Activated naive CD8-positive, alpha-beta T cell treated with anti-CD3 and anti-CD28 coated beads, Interleukin-2, amount 10 ng/mL, durations not matched to agents 7 days and 5 days (primary cell): ENCODE data around the gene ANKRD33. TPM values are rescaled to one million over a fixed set of nuclear protein-coding genes. Genes with fewer than 3 reads are reported as not detected.
A peak's percentile ranks its signal among the peaks of the same experiment; 100 is the strongest.

Experiments
- ATAC-seq: fragments of 150-1000 bp; cut with Tn5 transposase; one replicate; pipeline ENCODE4 v1.10.0; 2021; ENCODE audit warnings: low read depth, moderate library complexity
- POLR2A ChIA-PET: fragments of 350-600 bp; sonication (Branson Sonifier 250); formaldehyde crosslinking; loops from one replicate; lab custom pipeline; 2021; ENCODE audit warnings: antibody characterized with exemption; lab: Charles Lee
- DNase-seq: peaks from one replicate; pipeline ENCODE4 v3.0.0; 2021
- H3K27ac Mint-ChIP-seq: one replicate; pipeline ENCODE4 v1.8.0; 2022; ENCODE audit warnings: mild to moderate bottlenecking, mixed read lengths
- H3K27me3 Mint-ChIP-seq: one replicate; pipeline ENCODE4 v1.8.0; 2022; ENCODE audit warnings: mild to moderate bottlenecking, moderate library complexity, mixed read lengths
- H3K36me3 Mint-ChIP-seq: one replicate; pipeline ENCODE4 v1.8.0; 2021; ENCODE audit warnings: mild to moderate bottlenecking, mixed read lengths
- H3K4me1 Mint-ChIP-seq: one replicate; pipeline ENCODE4 v1.8.0; 2021; ENCODE audit warnings: mixed read lengths
- H3K4me3 Mint-ChIP-seq: one replicate; pipeline ENCODE4 v1.8.0; 2022; ENCODE audit warnings: mild to moderate bottlenecking, moderate library complexity, mixed read lengths
- H3K9me3 Mint-ChIP-seq: one replicate; pipeline ENCODE4 v1.8.0; 2021; ENCODE audit warnings: mixed read lengths
- total RNA-seq, 2 experiments: library from RNA; stranded (reverse); gene quantifications; one replicate each; pipeline ENCODE4 v1.2.3, GENCODE V29; 2021

The ANKRD33 gene
- total RNA-seq, 2 experiments from 2014 or later, result not detected

DNA sequence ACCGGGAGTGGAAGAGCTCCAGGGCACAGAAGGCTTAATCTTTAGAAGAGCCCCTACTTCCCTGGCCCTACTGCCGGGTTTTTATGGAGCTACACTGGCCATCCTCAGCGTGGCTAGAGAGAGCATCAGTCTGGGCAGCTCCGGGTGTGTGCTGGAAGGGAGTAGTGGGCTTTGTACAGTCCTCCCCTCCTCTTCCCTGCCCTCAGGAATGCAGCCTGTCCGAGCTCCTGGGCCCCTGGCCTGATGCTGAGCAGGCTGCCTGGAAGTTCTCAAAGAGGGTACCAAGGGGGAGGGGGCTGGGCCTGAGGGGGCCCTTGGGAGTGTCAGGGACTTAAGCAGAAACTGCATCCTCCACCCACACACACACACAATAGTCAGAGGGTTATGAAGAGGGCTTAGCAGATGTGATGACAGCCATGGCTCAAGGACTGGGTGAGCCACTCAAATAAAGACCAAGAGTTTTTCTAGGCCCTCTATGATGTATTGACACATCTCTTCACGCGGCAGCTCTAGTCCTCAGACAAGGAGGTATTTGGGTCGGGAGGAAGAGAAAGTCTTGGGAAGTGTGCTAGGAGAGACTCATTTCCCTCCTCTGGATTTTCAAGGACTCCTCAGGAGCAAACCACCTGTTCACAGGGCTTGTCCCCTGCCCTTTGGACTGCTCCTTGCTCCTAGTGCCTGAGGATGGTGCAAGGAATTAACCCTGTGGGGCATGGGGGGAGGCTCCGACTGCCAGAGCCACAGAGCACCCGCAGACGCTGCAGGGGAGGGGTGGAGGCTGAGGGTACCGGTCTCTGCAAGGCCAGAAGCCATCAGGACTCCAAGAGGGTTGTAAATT lies 22.9 kb upstream of the ANKRD33 start:
- Mint-ChIP-seq H3K36me3 (no peaks in the 10 kb centered on the region), H3K9me3 (no peaks in the 10 kb centered on the region), H3K4me1 (peaks cover 7% of the 10 kb centered on the region), H3K27ac (no peak overlapping the region), H3K4me3 (no peak overlapping the region), H3K27me3 (peaks cover 79% of the 10 kb centered on the region)
- POLR2A ChIA-PET, result no interaction called here
- DNase-seq (no peak), ATAC-seq (no peak)

DNA sequence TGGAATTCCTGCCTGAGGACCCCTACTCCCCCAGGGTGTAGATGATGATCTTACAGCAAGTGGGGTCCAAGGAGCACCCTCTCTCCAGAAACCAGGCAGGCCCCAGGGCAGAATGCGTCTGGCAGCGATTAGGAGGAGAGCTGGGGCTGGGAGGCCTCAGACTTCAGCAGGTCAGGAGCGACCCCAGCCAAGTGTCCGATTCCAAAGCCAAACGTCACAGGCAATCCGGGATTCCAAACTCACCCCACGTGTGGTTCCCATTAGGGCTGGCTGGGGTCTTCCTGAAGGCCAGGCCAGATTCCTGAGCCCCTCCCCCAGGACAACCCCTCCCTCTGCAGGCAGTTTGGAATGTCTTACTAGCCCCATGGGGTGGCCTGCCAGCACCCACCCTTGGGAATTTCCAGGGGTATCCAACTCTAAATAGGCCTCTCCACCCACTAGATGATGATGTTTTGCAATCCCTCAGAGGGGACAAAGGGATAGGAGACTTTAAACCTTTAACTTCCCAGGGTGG lies 22.1 kb upstream of the ANKRD33 start:
- Mint-ChIP-seq H3K36me3 (no peaks in the 10 kb centered on the region), H3K9me3 (no peaks in the 10 kb centered on the region), H3K4me1 (peaks cover 12% of the 10 kb centered on the region), H3K27ac (no peak overlapping the region), H3K4me3 (no peak overlapping the region), H3K27me3 (peaks cover 80% of the 10 kb centered on the region)
- ATAC-seq (no peak), DNase-seq (no peak)
- POLR2A ChIA-PET, result no interaction called here

DNA sequence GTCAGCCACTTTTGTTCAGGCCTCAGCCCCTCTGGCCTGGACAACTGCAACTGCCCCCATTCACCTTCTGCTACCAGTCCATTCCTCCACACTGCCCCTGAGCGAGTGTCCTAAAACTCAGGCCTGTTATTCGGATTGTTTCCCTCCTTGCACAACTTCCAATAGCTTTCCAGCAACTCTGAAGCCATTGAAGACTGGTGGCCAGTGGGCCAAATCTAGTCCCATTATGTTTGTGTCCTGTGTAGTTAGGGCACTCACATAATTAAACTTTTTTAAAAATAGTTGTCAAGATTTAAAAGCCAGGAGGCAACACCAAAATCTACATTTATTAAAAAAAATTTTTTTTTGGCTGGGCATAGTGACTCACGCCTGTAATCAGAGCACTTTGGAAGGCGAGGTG lies 21.6 kb upstream of the ANKRD33 start:
- H3K27ac Mint-ChIP-seq, result no peak overlapping the region
- H3K9me3 Mint-ChIP-seq, result no peaks in the 10 kb centered on the region
- H3K4me3 Mint-ChIP-seq, result no peak overlapping the region
- POLR2A ChIA-PET, result no interaction called here
- peaks cover 14% of the 10 kb centered on the region for H3K4me1 Mint-ChIP-seq
- DNase-seq (no peak), ATAC-seq (no peak)
- H3K27me3 Mint-ChIP-seq, result peaks cover 78% of the 10 kb centered on the region
- no peaks in the 10 kb centered on the region for H3K36me3 Mint-ChIP-seq

DNA sequence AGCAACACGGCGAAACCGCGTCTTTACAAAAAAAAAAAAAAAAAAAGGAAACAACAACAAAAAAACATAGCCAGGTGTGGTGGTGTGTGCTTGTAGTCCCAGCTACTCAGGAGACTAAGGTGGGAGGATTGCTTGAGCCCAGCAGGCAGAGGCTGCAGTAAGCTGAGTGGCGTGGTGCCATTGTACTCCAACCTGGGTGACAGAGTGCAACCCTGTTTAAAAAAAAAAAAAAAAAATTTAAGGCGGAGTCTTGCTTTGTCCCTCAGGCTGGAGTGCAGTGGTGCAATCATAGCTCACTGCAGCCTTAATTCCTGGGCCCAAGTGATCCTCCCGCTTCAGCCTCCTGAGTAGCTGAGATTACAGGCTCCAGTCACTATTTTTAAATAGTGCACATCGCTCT lies 21.1 kb upstream of the ANKRD33 start:
- no peak overlapping the region for H3K4me3 Mint-ChIP-seq
- H3K4me1 Mint-ChIP-seq, result peaks cover 14% of the 10 kb centered on the region
- ATAC-seq (no peak), DNase-seq (no peak)
- H3K9me3 Mint-ChIP-seq, result no peaks in the 10 kb centered on the region
- no peaks in the 10 kb centered on the region for H3K36me3 Mint-ChIP-seq
- no peak overlapping the region for H3K27ac Mint-ChIP-seq
- peaks cover 74% of the 10 kb centered on the region for H3K27me3 Mint-ChIP-seq
- POLR2A ChIA-PET, result no interaction called here

DNA sequence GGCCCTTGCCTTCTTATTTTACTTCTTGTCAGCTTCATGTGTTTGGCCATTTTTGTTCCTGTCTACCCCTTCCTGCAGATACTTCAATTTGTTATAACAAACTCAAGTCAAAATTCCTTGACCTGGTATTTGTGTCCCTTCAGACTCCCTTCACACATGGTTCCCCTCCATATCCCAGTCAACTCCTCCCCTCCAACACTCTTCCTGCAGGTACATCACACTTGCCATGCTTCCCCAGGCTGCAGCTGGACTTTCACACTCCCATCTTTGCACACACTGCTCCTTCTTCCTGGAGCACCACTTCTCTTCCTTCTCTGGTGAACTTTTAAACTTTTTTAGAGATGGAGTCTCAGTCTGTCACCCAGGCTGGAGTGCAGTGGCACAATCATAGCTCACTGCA lies 20.5 kb upstream of the ANKRD33 start:
- POLR2A ChIA-PET, result no interaction called here
- ATAC-seq, result no peak
- no peak for DNase-seq
- no peaks in the 10 kb centered on the region for H3K9me3 Mint-ChIP-seq
- no peak overlapping the region for H3K4me3 Mint-ChIP-seq
- peaks cover 68% of the 10 kb centered on the region for H3K27me3 Mint-ChIP-seq
- no peak overlapping the region for H3K27ac Mint-ChIP-seq
- no peaks in the 10 kb centered on the region for H3K36me3 Mint-ChIP-seq
- H3K4me1 Mint-ChIP-seq, result peaks cover 14% of the 10 kb centered on the region

DNA sequence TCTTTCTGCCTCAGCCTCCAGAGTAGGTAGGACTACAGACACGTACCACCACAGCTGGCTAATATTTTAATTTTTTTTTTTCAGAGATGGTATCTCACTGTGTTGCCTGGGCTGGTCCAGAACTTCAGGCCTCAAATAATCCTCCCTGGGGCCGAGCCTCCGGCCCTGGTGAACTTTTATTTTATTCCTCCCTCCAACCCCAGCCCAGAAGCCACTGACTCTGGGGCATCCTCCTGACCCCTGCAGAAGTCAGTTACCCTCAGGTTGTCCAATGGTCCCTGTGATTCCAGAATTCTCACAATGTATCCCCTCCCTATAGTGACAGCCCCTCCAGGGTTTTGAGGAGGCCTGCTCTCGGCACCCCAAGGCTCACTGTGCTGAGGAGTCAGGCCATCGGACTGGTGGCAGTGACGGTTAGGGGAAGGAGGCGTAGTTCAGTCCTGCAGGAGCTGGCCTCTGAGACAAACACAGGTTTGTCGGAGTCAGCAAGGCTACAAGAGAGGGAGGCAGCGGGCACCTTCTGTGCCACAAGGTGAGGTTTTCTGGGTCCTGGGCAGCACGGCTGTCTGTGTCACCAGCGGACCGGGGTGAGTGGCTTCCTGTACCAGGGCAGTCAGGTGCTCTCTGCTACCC lies 20.0 kb upstream of the ANKRD33 start:
- peaks cover 14% of the 10 kb centered on the region for H3K4me1 Mint-ChIP-seq
- no peak overlapping the region for H3K4me3 Mint-ChIP-seq
- H3K9me3 Mint-ChIP-seq, result no peaks in the 10 kb centered on the region
- ATAC-seq (no peak), DNase-seq (no peak)
- no peak overlapping the region for H3K27ac Mint-ChIP-seq
- no peaks in the 10 kb centered on the region for H3K36me3 Mint-ChIP-seq
- POLR2A ChIA-PET, result no interaction called here
- peaks cover 63% of the 10 kb centered on the region for H3K27me3 Mint-ChIP-seq

DNA sequence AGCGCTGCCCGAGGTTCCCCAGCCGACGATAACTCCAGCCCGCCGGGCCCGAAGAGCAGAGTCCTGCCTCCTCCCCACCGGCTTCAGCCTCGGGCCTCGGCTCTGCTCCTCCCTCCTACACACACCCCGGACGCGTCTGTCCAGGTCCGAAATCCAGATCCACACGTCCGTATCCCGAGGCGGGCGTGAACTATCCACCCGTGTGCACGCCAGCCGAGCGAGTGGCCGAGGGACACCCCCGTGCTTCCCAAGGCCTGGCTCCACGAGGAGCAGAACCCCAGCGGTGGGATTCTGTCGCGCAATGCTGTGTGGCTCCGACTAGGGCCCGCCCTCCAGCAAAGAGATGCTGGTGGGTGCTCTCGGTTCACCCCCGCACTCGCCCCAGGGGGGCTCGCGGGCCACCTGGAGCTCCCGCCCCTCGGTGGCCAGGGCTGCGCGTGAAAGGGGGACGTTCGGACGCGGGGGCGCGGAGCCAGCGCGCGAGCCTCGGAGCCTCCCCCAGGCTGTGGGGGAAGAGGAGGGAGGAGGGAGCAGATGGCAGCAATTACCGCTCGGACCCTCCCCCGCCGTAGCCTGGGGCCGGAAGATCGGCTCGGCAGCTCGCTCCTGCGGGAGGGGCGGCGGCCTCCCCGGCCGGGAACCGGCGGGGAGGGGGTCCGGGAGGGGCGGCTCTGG lies 18.9 kb upstream of the ANKRD33 start:
- H3K4me1 Mint-ChIP-seq, result peaks cover 9% of the 10 kb centered on the region
- peaks cover 56% of the 10 kb centered on the region for H3K27me3 Mint-ChIP-seq
- POLR2A ChIA-PET, result no interaction called here
- no peak overlapping the region for H3K4me3 Mint-ChIP-seq
- no peak for DNase-seq
- no peaks in the 10 kb centered on the region for H3K9me3 Mint-ChIP-seq
- ATAC-seq, result no peak
- no peaks in the 10 kb centered on the region for H3K36me3 Mint-ChIP-seq
- no peak overlapping the region for H3K27ac Mint-ChIP-seq

DNA sequence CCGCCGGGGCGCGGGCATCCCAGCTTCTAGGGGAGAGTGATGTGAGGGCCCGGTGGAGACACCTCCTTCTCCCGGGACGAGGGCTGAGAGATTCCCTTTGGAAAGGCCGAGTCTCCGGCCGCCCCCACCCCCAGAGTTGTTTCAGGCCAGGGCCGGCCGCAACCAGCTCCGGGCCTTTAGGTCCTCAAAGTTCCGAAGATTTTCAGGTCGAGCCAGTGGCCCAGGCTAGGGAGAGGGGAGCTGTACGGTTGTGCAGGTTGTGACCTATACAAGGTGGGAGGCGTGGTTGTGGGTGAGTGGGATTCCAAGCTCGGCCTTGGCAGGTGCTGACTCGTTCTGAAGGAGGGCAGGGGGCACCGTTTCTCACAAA lies 18.4 kb upstream of the ANKRD33 start:
- no peak overlapping the region for H3K4me3 Mint-ChIP-seq

DNA sequence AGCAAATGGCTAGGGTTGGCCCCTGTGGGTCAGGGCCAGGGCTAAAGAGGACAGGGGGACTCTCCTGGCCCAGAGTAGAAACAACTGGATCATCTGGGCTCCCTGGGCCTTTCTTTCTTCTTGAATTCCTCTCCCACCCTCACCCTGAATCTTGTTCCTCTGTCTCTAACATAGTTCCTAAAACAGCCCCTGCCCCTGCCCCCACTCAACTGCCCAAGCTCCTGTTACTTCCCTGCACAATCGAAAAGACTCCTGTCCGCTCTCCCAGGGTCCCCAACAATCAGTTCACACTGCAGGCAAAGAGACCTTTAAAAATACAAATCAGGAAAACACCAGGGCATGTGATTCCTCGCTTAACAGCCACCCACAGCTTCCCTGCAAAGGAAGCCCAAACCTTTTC lies 18.0 kb upstream of the ANKRD33 start:
- peaks cover 48% of the 10 kb centered on the region for H3K27me3 Mint-ChIP-seq
- POLR2A ChIA-PET, result no interaction called here
- DNase-seq, result peak; percentile 24

More for the DNA sequence above, 18.4 kb upstream of the ANKRD33 start:
- ATAC-seq (no peak), DNase-seq (no peak)
- H3K36me3 Mint-ChIP-seq, result no peaks in the 10 kb centered on the region
- peaks cover 9% of the 10 kb centered on the region for H3K4me1 Mint-ChIP-seq
- no peak overlapping the region for H3K27ac Mint-ChIP-seq
- peaks cover 53% of the 10 kb centered on the region for H3K27me3 Mint-ChIP-seq
- POLR2A ChIA-PET, result no interaction called here
- H3K9me3 Mint-ChIP-seq, result no peaks in the 10 kb centered on the region

DNA sequence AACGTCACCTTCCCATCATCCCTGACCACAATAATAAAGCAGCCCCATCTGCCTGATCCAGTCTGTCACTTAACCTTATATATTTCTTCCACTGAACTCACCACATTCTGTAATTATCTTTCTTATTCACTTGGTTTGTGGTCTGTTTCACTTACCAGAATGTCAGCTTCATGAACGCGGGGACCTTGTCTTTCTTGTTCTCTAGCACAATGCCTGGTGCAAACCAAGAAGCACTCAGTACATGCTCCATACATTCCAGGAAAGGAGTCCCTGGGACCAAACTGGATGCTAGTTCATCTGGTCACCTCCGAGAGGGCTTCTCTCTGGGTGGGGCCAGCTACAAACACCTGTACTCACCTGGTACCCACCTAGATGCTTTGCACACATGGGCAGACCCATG lies 17.4 kb upstream of the ANKRD33 start:
- no peaks in the 10 kb centered on the region for H3K36me3 Mint-ChIP-seq
- H3K4me3 Mint-ChIP-seq, result no peak overlapping the region
- H3K9me3 Mint-ChIP-seq, result no peaks in the 10 kb centered on the region
- ATAC-seq (no peak), DNase-seq (peak; percentile 5)
- peaks cover 9% of the 10 kb centered on the region for H3K4me1 Mint-ChIP-seq
- H3K27me3 Mint-ChIP-seq, result peaks cover 43% of the 10 kb centered on the region
- POLR2A ChIA-PET, result no interaction called here
- no peak overlapping the region for H3K27ac Mint-ChIP-seq

More for the DNA sequence above, 18.0 kb upstream of the ANKRD33 start:
- no peak overlapping the region for H3K27ac Mint-ChIP-seq
- no peaks in the 10 kb centered on the region for H3K9me3 Mint-ChIP-seq
- H3K4me1 Mint-ChIP-seq, result peaks cover 9% of the 10 kb centered on the region
- no peaks in the 10 kb centered on the region for H3K36me3 Mint-ChIP-seq
- H3K4me3 Mint-ChIP-seq, result no peak overlapping the region
- no peak for ATAC-seq

DNA sequence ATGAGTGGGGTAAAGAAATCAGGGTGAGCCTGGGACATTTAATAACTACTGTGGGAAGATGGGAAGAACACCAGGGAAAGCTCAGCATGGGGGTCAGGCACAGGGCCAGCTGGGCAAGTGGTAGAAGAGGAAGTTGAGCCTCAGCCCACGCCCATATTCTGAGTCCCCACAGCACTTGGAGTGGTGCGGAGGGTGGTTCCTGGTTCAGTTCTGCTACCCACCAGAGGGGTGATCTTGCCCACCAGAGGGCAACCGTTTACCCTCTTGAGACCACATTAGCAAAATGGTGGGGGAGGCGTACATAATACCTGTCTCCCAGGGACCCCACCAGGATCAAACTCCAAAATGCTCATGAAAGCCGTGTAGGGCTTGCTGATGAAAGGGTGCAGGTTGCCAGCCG lies 16.8 kb upstream of the ANKRD33 start:
- Mint-ChIP-seq H3K27ac (no peak overlapping the region), H3K27me3 (peaks cover 38% of the 10 kb centered on the region), H3K36me3 (no peaks in the 10 kb centered on the region), H3K9me3 (no peaks in the 10 kb centered on the region), H3K4me1 (peaks cover 9% of the 10 kb centered on the region), H3K4me3 (no peak overlapping the region)
- ATAC-seq, result no peak
- peak; percentile 14 for DNase-seq
- POLR2A ChIA-PET, result no interaction called here

DNA sequence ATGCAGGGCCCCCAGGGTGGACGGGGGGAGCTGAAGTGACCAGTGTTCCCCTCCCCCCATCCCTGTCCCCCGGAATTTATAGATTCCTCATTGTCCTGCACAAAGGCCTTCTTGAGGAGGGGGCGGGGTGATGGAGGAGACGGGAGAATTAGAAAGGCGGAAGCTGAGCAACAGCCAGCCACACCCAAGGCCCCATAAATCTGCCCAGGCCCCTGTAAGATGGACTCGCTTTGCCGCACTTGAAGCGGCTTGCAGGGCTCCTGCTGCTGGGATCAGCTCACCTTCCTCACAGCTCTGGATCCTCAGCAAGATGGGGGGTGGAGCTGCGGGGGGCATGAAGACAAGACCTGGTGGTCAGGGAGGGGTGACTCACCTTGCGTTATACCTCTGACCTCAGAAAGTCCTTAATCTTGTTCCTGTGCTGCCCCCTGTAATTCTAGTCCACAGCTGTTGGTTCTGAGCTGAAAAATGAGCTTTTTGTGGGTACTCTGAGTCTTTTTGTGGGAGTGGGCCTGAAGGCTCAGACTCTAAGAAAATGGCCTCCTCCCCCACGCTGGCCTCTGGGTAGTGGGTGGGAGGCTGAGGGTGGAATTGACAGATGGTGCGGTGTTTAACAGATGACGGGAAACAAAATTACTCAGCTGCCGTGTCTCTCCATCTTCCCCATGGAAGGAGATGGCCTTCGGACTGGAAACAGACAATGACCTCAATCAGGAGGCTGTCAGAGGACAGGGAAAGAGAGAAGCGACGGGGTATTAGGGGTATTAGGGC lies 15.8 kb upstream of the ANKRD33 start:
- ATAC-seq (no peak), DNase-seq (no peak)
- Mint-ChIP-seq H3K27ac (no peak overlapping the region), H3K4me3 (no peak overlapping the region), H3K36me3 (no peaks in the 10 kb centered on the region), H3K4me1 (peaks cover 9% of the 10 kb centered on the region), H3K27me3 (peaks cover 34% of the 10 kb centered on the region), H3K9me3 (no peaks in the 10 kb centered on the region)
- POLR2A ChIA-PET, result interaction anchor here (0.6 to 1.4 kb wide), 2 partner anchors 51 to 189 kb away, joined by 3 to 5 read pairs; no protein-coding TSS in a partner anchor

DNA sequence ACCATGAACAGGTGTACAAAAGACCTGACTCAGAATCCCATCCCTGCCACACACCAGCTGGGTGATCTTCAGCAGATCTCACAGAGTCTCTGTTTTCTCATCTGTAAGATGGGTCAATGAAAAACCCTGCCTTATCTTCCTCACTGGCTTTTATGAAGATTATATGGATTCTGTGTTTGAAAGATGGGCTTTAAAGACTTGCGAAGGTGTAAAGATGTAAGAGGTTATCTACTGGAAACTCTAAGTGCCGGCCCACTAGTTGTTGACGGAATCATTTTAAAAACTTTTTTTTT lies 15.3 kb upstream of the ANKRD33 start:
- H3K4me3 Mint-ChIP-seq, result no peak overlapping the region
- no peaks in the 10 kb centered on the region for H3K36me3 Mint-ChIP-seq
- no peak for DNase-seq
- H3K4me1 Mint-ChIP-seq, result peaks cover 9% of the 10 kb centered on the region
- H3K27me3 Mint-ChIP-seq, result peaks cover 29% of the 10 kb centered on the region
- POLR2A ChIA-PET, result interaction anchor here (0.5 to 1.4 kb wide), 2 partner anchors 51 to 842 kb away, joined by 3 read pairs; no protein-coding TSS in a partner anchor
- no peak for ATAC-seq
- no peak overlapping the region for H3K27ac Mint-ChIP-seq
- no peaks in the 10 kb centered on the region for H3K9me3 Mint-ChIP-seq
